Middle frontal gyrus (tissue), 1 donor: ENCODE data around the gene KAT8.
"Not testable (repeated sequence)": the region's sequence is repeated elsewhere in the genome, so short reads cannot be mapped to it uniquely, and the experiment has no call there.

ENCODE experiments used
- DNase-seq: peaks from one replicate; pipeline ENCODE4 v3.0.0-alpha.2; 2015; ENCODE audit warnings: low spot score; ENCODE audit errors: extremely low spot score

KAT8 gene

DNA sequence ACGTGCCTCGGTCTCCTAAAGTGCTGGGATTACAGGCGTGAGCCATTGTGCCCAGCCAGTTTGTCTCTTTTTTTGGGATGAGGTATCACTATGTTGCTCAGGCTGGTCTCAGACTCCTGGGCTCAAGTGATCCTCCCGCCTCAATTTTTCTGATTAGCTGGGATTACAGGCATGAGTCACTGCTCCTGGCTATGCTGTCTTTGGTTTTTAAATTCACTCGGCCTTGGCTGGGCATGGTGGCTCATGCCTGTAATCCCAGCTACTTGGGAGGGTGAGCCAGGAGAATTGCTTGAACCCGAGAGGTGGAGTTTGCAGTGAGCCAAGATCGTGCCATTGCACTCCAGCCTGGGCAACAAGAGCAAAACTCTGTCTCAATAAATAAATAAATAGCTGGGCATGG is 27.0 kb downstream of the KAT8 start:
- DNase-seq = not testable (repeated sequence)

GRCh38 chr16:31145398-31145990 is 28.0 kb downstream of the KAT8 start:
- no peak for DNase-seq

- no peak for DNase-seq
Observed at GRCh38 chr16:31147574-31147973, 30.1 kb downstream of the KAT8 start.

- no peak for DNase-seq
Observed at GRCh38 chr16:31148281-31148728, 30.8 kb downstream of the KAT8 start.

- DNase-seq = no peak
Observed at GRCh38 chr16:31148896-31149295, 31.4 kb downstream of the KAT8 start.

DNA sequence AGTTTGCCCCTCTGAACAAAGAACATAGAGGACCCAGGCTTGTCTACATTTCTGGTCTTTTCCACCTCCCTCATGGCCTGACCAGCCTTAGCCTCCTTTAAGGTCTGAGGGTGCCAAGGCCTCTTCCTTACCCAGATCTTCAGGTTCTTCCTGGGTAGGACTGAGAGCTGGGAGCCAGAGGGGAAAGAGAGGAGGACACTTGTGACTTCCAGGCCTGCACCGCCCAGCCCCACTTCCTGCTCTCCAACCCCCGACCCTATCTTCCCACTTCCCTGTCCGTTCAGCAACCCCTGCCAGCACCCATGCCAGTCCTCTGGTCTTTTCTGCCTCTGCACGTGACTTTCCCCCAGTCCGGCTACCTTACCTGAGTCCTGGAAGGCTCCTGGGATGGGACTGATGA is 31.9 kb downstream of the KAT8 start:
- no peak for DNase-seq

DNA sequence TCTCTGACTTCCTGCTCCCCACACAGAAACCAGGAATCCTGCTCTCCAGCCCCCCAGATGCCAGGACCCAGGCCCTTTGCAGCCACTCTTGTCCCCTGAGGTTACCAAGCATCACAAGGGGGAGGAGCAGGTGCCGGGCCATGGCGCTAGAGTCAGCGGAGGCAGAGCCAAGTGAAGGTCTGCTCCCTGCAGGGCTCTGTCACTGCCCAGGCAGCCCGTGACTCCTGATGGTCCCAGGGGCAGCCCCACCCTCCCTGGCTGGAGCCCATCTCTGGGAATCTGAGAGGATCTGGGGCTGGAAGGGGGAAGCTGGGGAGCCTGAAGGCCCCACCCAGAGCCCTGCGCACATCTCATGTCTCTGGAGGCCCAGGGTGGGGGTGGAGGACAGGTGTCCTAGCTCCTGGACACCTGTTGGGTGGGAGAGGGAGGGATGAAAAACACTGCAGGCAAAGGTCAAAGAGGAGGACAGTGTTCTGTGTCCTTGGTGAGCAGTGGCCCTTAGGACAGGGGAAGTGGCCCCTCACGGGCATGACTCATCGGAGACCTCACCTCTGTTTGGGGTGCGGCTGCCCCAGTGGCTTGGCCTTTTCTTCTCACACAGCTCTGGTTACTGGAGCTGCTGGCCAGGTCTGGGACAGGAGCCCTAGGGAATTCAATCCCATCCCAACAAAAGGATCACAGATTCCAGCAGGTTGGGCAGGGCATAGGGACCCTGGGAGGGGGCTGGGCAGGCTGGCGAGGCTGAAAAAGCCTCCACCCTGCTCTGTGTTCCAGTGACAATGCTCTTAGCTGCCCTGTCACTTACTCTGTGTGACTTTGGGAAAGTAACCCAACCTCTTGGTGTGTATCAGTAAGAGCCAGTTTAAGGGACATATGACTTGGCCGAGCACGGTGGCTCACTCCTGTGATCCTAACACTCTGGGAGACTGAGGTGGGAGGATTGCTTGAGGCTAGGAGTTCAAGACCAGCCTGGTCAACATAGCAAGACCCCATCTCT is 32.7 kb downstream of the KAT8 start, which contains the start of gene PRSS36:
Gene PRSS36, minus strand, starts transcription at position 173 of the 997 bp plus-strand sequence. Its CDS starts 31 bp downstream, at position 142.
- DNase-seq = no peak

DNA sequence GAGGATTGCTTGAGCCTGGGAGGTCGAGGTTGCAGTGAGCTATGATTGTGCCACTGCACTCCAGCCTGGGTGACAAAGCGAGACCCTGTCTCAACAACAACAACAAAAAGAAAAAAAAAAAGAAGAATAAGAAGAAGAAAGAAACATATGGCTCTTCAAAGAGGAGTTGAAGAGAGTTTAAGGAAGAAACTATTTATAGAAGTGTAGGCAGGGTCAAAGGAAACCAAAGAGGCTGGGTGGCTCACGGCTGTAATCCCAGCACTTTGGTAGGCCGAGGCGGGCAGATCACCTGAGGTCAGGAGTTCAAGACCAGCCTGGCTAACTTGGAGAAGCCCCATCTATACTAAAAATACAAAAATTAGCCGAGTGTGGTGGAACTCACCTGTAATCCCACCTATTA is 33.5 kb downstream of the KAT8 start:
- DNase-seq = not testable (repeated sequence)

DNA sequence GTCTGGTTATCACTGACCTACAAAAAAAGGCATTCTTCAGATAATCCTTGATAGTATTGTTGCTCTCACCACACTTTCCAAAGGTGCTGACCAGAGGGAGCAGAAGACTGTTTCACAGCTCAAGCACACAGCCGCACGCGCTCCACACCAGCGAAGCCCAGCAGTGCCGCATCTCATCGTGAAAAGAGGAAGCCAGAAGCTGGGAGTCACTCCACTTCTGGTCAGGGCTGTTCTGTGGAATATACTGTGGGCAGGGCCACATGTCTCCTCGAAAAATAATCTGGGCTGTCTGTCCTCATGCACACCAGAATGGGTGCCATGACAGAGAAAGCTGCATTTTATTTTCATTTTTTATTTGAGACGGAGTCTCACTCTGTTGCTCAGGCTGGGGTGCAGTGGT is 39.7 kb downstream of the KAT8 start:
- DNase-seq = no peak

- DNase-seq = no peak
Observed at GRCh38 chr16:31167315-31167714, 49.9 kb downstream of the KAT8 start.

DNA sequence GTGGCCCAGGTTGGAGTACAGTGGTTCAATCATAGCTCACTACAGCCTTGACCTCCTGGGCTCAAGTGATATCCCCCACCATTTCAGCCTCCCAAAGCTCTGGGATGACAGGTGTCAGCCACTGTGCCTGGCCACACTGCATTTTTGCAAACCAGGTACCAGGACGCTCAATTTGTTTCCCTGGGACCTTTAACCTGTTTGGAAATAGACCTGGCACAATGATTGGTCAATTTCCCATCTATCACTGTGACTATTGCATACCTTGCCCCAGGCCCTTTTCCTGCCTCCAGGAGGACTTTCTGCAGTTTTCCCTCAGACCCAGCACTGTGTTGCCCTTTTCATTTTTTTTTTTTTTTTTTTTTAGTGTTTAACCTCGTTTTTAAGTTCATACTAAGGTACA is 51.4 kb downstream of the KAT8 start:
- DNase-seq = no peak

GRCh38 chr16:31170048-31170447 is 52.6 kb downstream of the KAT8 start:
- not testable (repeated sequence) for DNase-seq

GRCh38 chr16:31177136-31177535 is 59.7 kb downstream of the KAT8 start:
- DNase-seq = no peak

GRCh38 chr16:31179219-31179746 is 61.8 kb downstream of the KAT8 start:
- no peak for DNase-seq

- DNase-seq = peak; percentile 90
Observed at GRCh38 chr16:31179747-31180459, 62.4 kb downstream of the KAT8 start, which contains the start of gene FUS. FUS (plus strand) TSS chr16:31180139; CDS start chr16:31180215, 76 bp downstream.
